Left colon (tissue), 2 donors: ENCODE measurements around the gene CDKN1C. TPM values are rescaled to one million over a fixed set of nuclear protein-coding genes. Genes with fewer than 3 reads are reported as not detected.

Experiments used
- ATAC-seq: fragments of 200-7000 bp; cut with Tn5 transposase; one replicate; pipeline ENCODE4 v1.9.1; 2020; ENCODE audit warnings: mild to moderate bottlenecking, moderate library complexity
- DNase-seq, 2 donors: peaks; one replicate each; pipeline ENCODE4 v3.0.0-alpha.2; 2020
- intact Hi-C, 2 donors: fragments of 100-400 bp; cut with DNase I in 1 of 2; cut with micrococcal nuclease in 1 of 2; formaldehyde crosslinking; loops; one replicate each; pipeline versions ENCODE4 v1.11.2 to v1.14.0; 2022; cut with DNase I, micrococcal nuclease
- long read RNA-seq: library from polyadenylated mRNA; unstranded; transcript quantifications from one replicate; pipeline ENCODE4 v2.0.0, GENCODE V29; 2021
- total RNA-seq, 2 donors: library from RNA; stranded (reverse); fragmentation: NEBNext Ultra II Directional; extraction: Animal tissue kit (Norgen Biotek cat#: 25700); gene quantifications; one replicate each; pipeline ENCODE4 v1.2.1, GENCODE V29; 2021
- donor health status: DM: no; HTN: no; CAD: no.
- donor health status: DM: yes; HTN: yes; CAD: no.

Gene CDKN1C
- total RNA-seq, result 10 to 100 TPM in 1 of 2 donors, 1 to 10 TPM in 1; 5.8 to 10.6 TPM
- long read RNA-seq, partial matches to known transcripts, result 0 of 1 reads
- long read RNA-seq, other reads (novel, unspliced or antisense), result 0 of 1 reads

DNA sequence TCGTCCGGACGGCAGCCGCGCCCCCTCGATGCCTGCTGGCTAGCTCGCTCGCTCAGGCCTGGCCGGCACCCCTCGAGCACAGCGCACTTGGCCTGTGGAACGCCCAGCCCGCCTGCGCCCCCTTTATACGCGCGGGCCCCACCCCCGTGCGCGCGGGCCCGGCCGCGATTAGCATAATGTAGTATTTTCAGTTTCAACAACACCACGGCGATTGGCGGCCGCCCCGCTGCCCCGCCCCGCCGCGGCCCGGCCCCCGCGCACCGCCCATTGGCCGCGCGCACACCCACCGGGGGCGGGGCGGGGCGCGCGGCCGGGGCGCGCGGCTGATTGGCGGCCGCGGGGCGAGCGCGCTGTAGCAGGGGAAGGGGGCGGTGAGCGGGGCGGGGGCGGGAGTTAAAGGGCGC, at the start of gene CDKN1C:
TSS of gene CDKN1C (minus strand) at position 98 of the 404 bp plus-strand sequence. CDS start 319 bp downstream, outside the sequence.
- peak; percentile 86 to 88 for DNase-seq
- intact Hi-C loops, result loop anchor here in 1 of 2 donors (10.0 kb wide), 1 partner anchor 181 kb away; no protein-coding TSS in a partner anchor

DNA sequence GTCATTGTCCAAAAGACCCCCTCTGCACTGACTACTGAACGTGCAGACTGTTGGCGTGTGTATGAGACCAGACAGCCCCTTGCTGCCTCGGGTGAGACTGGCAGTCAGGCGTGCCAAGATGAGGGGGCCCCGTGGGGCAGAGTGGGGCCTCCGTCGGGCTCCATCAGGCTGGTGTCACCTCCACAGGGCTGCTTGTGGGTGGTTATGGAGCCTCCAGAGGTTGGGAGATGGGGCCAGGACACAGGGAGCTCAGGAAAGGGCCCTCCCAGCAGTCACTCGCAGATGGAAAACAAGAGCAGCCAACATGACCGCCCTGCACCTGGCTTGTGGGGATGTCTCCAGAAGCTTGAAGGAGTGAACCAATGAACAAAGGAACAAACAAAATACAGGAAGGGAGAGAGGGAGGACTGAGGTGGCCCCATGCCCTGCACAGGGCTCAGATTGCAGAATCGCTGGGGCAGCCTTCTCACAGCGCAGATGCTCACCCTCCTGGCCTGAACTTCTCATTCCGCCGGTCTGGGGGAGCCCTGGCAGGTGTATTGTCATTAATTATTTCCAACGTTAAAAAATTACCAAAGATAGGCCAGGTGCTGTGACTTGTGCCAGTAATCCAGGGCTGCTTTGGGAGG, 49.1 kb upstream of the CDKN1C start:
- intact Hi-C loops, result no loop called here
- no peak for ATAC-seq
- peak in 1 of 2 donors; percentile 27 for DNase-seq

More for the DNA sequence above, at the start of gene CDKN1C:
- ATAC-seq, result peak; percentile 74

DNA sequence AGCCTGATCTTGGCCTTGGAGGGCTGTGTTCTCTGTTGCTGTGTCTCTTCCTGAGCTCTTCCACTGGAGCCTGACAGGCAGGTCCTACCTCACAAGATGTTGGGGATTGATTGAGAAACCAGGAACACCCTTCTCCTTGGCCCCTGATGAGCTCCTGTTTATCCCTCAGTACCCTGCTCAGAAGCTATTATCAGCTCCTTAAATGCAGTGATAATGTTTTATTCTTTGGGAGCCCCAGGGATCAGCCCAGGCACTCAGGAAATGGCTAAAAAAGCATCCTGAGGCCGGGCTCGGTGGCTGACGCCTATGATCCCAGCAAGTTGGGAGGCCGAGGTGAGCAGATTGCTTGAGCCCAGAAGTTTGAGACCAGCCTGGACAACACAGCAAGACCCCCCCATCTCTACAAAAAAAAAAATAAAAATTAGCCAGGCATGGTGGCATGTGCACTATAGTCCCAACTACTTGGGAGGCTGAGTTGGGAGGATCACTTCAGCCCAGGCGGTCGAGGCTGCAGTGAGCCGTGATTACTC, 48.5 kb upstream of the CDKN1C start:
- ATAC-seq (no peak), DNase-seq (no peak)
- intact Hi-C loops, result no loop called here

DNA sequence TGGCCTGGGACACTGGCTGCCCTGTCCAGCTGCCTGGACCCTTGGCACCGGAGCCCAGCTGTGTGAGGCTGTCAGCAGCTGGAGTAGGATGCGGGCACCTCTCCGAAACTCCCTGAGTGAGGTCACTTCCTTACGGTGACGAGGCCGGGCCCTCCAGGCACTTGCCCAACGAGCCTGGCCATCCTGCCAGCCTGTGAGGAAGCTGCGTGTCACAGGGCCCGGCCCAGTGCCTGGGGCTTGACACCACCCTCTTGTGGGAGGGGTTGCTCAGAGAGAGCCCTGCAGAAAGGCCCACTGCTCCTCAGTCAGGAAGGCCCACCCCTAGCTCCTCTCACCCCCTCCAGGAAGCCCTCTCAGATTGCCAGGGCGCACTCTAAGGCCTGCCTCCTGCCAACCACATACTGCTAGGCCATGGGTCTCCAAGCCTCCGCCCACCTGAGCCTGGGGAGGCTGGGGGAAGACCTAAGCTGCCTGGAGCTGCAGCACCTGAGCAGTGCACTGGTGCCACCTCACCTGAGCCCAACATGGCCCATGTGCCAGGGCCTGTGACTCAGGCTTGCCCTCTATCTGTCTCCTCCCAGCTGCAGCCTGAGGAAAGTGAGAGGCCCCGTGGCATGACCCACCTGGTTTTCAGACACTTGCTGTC, 47.9 kb upstream of the CDKN1C start:
- ATAC-seq (peak; percentile 33), DNase-seq (peak; percentile 76 to 89)

DNA sequence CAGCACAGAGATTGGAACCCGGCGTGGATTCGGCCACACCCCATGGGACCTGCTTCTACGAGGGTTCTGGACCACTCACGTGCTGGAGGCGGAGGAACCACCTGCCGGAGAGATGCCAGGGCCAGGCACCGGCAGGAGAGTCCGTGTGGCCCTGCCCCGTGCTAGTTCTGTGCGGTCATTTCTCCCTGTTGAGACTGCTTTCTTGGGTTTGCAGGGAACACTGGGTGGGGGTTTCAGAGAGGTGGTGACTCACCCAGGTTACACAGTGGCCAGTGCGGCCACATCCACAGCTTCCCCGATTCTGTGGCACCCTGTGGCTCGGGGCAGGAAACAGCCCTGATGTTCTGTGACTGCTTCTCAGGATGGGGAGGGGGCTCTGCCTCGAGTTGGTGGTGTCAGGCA, 47.3 kb upstream of the CDKN1C start:
- ATAC-seq (no peak), DNase-seq (peak in 1 of 2 donors; percentile 31)
- intact Hi-C loops, result no loop called here

More for the DNA sequence above, 47.9 kb upstream of the CDKN1C start:
- intact Hi-C loops, result no loop called here

DNA sequence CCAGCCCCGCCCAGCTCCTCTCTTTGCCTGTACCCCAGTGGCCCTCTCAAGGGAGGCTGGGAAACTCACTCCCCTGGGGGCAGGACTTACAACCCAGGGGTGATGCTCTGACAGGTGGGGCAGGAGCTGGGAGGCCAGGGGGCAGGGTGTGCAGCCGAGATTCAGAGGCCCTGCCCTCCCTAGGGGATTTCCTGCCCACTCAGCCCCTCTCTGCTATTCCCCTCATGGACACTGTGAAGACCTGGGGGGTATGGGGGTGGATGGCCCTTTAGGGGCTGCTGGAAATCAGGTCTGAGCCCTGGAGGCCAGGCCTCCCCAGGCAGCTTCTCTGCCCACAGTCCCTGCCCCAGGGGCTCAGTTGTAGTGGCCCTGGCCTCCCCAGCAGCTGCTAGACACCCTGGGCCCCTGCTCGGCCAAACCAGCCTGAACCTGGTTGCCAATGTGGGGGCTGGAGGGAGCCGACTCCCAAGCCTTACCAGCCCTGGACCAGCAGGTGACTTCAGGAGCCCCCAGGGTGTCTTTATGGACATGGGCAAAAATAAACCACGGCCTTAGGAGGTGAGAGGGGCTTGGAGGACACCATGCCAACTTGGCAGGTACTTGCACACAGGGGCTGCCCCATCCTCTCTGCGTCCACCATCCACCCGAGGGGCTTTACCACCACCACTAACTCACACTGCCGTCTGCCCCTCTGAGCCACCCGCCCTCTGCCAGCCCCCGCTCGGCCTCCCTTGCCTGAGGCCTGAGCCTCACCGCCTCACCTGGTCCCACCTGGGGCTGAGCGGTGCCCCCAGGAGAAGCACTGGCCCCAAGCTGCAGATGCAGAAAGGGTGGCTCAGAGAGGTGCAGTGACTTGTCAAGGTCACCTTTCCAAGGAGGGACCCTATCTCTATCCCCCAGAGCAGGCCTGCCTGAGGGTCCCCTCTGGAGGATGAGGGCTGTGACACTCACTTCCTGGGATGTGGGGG, 46.5 kb upstream of the CDKN1C start:
- intact Hi-C loops, result no loop called here
- peak in 1 of 2 donors; percentile 33 for DNase-seq

DNA sequence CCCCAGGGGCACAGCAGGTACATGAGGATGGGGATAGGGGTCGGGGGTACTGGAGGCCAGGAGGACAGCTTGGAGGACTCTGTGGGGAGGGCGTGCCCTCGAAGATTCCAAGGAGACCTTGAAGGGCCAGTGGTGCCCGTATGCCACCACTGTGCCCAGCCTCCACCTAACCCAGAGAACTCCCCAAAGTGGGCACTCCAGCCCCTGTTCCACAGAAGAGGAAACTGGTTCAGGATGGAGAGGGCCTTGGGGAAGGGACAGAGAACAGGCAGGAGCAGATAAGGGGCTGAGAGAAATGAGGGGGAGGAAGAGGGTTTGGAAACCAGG, 45.8 kb upstream of the CDKN1C start:
- intact Hi-C loops, result no loop called here
- no peak for DNase-seq
- ATAC-seq, result no peak

More for the DNA sequence above, 46.5 kb upstream of the CDKN1C start:
- no peak for ATAC-seq

DNA sequence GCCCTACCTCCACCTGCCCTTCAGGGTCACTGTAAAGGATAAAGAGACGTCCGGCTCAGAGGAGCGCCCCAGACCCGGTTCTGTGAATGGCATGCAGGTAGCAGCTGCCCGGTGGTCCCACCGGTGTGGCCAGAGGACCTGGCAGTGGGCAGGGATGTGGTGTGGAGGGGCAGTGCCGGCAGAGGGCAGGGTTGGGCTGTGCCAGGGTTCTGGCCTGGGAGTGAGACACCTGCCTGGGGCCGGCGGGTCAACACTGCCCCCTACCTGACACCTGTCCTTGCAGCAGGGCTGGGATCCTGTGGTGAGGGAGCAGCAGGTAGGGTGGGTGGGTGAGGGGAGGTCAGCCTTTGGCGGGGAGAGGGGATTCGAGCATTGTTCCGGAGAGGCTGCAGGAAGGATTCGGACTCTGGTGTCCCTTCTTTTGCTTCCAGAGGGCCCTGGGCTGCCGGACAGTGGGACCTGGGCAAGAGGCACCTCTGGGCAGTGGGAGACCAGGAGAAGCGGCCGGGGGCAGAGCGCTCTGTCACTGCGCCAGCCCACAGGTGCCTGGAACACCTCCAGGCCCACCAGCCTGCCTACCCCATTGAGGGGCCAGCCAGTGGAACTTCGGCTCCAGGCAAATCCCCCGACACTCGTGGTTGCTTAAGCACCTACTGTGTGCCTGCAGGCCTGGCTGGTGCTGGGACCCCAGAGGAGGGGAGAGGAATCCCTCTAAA, 45.3 kb upstream of the CDKN1C start:
- intact Hi-C loops, result no loop called here
- DNase-seq, result peak; percentile 90 to 91
- ATAC-seq, result peak; percentile 61

DNA sequence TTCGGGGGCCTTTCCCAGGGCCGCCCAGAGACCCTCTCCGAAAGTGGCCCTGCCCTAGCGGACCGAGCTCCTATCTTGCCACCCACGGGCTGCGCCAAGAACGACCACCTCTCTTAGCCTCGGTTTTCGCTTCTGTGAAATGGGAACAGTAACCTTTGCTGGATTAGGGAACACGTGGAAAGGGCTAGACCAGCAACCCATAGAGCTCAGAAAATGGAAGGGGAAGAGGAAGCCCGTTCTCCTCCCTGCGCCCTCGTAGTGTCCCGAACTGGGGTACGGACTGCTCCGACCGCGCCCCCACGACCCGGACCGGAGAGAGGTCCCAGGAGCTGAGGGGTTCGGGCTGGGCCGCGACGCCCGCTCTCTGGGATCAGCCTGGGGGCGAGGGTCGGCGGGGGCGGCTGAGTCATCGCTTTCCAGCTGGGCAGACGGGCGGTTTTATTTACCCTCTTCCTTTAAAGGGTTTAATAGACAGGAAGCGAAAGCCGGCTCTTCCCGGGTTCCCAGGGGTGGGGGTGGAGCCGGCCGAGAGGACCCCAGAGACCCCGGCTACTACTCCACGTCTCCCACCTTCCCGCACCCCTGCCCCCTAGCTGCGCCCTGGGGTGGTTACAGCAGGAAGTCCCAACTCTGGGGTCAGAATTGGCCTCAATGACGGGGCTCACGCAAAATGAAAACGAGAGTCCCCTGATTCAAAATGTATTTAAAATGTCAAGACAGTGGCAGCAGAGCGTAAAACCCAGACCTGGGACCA, 44.6 kb upstream of the CDKN1C start:
- intact Hi-C loops, result no loop called here
- peak; percentile 77 to 79 for DNase-seq

DNA sequence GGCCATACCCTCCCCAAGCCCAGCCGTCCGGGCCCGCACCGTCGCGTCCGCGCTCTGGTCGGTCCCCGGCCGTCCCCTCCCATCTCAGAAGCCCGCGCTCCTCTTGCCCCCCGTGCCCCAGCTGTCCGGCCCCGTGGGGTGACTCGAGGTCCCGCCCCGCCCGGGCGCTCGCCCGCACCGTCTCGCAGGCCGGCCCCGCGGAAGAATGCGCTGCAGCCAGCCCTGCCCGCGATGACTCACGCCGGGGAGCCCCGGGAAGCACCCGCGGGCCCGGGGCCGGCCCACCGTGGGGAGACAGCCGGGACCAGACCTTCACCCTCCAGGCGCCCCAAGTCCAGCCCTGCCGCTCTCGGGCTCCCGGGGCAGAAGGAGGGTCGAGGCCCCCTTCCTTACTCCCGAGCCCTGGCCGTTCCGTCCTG, 44.0 kb upstream of the CDKN1C start:
- peak; percentile 60 for ATAC-seq

More for the DNA sequence above, 44.6 kb upstream of the CDKN1C start:
- peak; percentile 45 for ATAC-seq

DNA sequence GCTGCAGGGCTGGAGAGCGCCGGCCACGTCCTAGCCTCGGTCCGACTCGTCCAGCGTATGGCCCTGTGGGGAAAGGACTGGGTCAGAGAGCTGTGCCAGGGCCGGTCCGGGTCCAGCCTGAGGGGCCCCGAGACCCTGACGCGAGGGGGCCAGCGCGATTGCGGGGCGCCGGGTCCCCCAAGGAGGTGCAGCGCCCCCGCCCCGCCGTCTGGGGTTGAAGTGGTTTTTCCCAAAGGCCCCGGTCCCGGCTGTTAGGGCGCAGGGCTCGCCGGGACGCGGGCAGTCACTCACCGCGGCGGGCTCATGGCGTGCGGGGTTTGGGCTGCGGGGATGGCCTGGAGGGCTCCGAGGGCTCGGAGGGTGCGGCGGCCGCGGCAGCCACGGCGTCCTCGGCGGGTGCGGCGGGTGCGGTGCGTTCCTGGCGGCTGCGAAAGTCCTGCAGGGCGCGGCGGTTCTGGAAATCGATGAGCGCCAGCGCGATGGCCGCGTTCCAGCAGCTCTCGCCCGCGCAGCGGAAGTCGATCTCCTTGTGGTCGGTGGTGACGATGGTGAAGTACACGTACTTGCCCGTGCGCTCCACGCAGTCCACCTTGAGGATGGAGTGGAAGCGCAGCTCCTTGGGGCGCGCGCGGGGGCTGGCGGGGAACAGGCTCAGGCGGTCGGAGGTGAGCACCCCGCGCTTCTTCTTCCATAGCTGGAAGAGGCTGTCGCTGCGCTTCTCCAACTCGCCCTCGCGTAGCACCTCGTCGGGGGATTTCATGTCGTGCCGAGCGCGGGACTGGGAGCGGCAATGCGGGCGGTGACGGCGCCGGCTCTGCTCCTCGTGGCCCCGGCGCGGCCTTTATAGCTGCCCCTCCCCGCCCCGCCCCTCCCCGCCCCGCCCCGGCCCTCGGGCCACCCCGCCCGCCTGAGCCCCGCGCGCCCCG, 43.3 kb upstream of the CDKN1C start, which contains the start of gene PHLDA2:
TSS of gene PHLDA2 (minus strand) at position 816 of the 926 bp plus-strand sequence. CDS start at position 760, 56 bp downstream.
- peak; percentile 44 for ATAC-seq
- DNase-seq, result peak; percentile 59 to 77
- intact Hi-C loops, result no loop called here

More for the DNA sequence above, 44.0 kb upstream of the CDKN1C start:
- intact Hi-C loops, result no loop called here
- DNase-seq, result peak; percentile 80 to 83

DNA sequence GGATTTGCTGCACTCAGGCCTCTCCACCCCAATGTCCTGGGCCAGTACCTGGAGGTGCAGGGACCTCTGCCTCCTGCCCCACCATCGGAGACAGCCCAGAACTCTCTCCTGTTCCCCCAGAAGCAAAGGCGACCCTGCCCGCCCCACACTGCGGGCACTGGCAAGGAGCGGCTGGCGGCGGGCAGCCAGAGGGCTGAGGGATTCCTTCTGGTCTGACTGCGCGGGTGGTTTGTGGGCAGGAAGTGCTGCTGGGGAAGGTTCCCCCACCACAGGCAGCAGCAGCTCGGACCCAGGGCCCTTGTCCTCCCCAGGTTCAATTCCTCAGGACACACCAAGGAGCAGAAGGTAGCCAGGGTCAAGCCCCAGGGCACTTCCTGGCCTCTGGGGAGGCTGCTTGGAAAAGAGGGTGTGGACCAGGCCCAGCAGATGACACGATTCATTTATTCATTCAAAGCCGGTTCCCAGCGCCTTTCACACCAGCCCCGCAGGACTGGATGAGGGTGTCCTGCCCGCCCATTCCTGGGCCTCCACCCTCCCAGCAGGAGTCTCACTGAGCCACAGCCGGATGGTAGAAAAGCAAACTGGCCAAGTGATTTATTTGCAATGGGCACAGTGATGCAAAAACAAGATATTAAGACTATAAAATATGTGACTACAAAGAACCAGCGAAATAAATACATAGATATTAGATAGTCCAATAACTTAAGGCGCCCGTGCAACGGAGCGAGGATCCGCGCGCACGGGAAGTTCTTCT, 42.5 kb upstream of the CDKN1C start:
- DNase-seq (peak; percentile 58 to 75), ATAC-seq (peak; percentile 14)
- intact Hi-C loops, result no loop called here

DNA sequence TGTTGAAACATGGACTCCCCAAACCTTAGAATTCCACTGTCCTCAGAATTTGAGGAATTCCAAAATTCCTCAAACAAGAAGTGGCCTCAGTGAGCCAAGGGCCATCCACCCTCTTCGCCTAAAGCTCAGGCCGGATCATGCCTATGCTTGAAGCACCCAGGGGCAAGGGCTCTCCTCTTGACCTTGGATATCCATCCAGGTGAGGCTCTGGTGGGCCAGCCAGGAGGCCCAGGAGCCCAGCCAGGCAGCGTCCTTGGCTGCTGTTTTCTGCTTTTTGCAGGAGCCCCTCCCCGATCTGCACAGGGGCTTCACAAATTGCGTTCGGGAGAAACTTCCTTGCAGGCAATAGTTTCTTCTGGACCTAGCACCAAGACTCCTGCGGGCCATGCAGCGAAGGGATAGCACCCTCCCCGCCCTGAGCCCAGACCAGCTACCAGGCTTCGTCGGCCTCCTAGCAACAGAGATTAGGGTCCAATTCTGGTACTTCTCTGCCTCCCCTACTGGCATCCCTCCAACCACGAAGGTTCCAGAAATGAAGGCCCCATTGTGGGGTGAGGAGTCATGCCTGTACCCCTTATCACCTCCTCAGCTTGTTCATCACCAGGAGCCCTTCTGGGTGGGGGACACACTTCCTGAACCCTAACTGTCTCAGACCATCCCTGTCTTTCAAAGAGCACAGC, 41.7 kb upstream of the CDKN1C start:
- peak in 1 of 2 donors; percentile 8 for DNase-seq
- intact Hi-C loops, result no loop called here
- no peak for ATAC-seq

DNA sequence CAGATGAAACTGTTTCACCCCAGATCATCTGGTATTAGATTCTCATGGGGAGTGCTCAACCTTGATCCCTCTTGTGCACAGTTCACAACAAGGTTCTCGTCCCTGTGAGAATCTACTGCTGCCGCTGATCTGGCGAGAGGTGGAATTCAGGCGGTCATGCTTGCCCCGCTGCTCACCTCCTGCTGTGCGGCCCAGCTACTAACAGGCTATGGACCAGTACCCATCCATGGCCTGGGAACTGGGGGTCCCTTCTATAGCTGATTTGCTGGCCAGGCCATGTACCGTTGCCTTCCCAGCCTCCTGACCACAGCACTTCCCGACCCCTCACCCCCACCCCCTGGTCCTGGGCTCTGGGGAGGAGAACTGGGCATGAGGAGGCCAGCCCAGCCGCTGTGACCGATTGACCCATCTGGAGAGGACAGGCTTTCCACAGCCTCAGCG, 41.1 kb upstream of the CDKN1C start:
- intact Hi-C loops, result no loop called here
- ATAC-seq (no peak), DNase-seq (peak in 1 of 2 donors; percentile 7)
